GM19023 (cell line): ENCODE data around the gene PAX5.

Experiments used
- ATAC-seq: cut with Tn5 transposase; IDR thresholded peaks from one replicate; pipeline ENCODE4 v1.9.1; 2021; ENCODE audit warnings: mild to moderate bottlenecking, moderate library complexity; ENCODE audit not compliant: unreplicated experiment

PAX5 gene

GRCh38 chr9:36864491-36865410, 169.3 kb downstream of the PAX5 start:
- ATAC-seq: no peak

- ATAC-seq: no peak
Observed at GRCh38 chr9:36862206-36863145, 171.6 kb downstream of the PAX5 start.

- no peak for ATAC-seq
Observed at GRCh38 chr9:36861528-36862205, 172.4 kb downstream of the PAX5 start.

GRCh38 chr9:36858805-36859375, 175.2 kb downstream of the PAX5 start:
- no peak for ATAC-seq

- ATAC-seq: no peak
Observed at GRCh38 chr9:36855448-36856315, 178.4 kb downstream of the PAX5 start.

GRCh38 chr9:36854751-36855150, 179.3 kb downstream of the PAX5 start:
- ATAC-seq: no peak

- no peak for ATAC-seq
Observed at GRCh38 chr9:36854034-36854433, 180.0 kb downstream of the PAX5 start.

- no peak for ATAC-seq
Observed at GRCh38 chr9:36853233-36853632, 180.8 kb downstream of the PAX5 start.

GRCh38 chr9:36849943-36850342, 184.1 kb downstream of the PAX5 start:
- ATAC-seq: no peak

- no peak for ATAC-seq
Observed at GRCh38 chr9:36848946-36849345, 185.1 kb downstream of the PAX5 start.

- ATAC-seq: no peak
Observed at GRCh38 chr9:36847781-36848673, 186.0 kb downstream of the PAX5 start.

- ATAC-seq: no peak
Observed at GRCh38 chr9:36846621-36847020, 187.4 kb downstream of the PAX5 start.

GRCh38 chr9:36845844-36846243, 188.2 kb downstream of the PAX5 start:
- ATAC-seq: no peak

- no peak for ATAC-seq
Observed at GRCh38 chr9:36844961-36845360, 189.1 kb downstream of the PAX5 start.

GRCh38 chr9:36843964-36844363, 190.1 kb downstream of the PAX5 start:
- ATAC-seq: no peak

- no peak for ATAC-seq
Observed at GRCh38 chr9:36842560-36843530, 191.2 kb downstream of the PAX5 start.

- ATAC-seq: no peak
Observed at GRCh38 chr9:36840898-36841536, 193.1 kb downstream of the PAX5 start.
